BE2C (cell line): ENCODE data around the gene NKX6-1.

Experiments used
- DNase-seq: peaks from one replicate; pipeline ENCODE4 v3.0.0-alpha.2; 2020
- H3K27me3 ChIP-seq: fragments of 250-450 bp; sonication (Bioruptor Pico); 2 replicates; pipeline ENCODE4 v1.5.1; 2020; ENCODE audit warnings: mild to moderate bottlenecking
- H3K36me3 ChIP-seq: fragments of 250-450 bp; sonication (Bioruptor Pico); 2 replicates; pipeline ENCODE4 v1.5.1; 2020; ENCODE audit warnings: mild to moderate bottlenecking
- H3K4me1 ChIP-seq: fragments of 250-450 bp; sonication (Bioruptor Pico); 2 replicates; pipeline ENCODE4 v1.5.1; 2020
- H3K4me3 ChIP-seq: 2 replicates; pipeline ENCODE4 v1.5.1; 2011; ENCODE audit warnings: low read depth, low read length
- H3K9me3 ChIP-seq: fragments of 250-450 bp; sonication (Bioruptor Pico); 2 replicates; pipeline ENCODE4 v1.5.1; 2020
- TF ChIP-seq, protein P1 (sequence below): IDR thresholded peaks from 2 replicates; pipeline ENCODE4 v1.5.1; 2012; ENCODE audit warnings: mild to moderate bottlenecking, low read depth, low read length

The NKX6-1 gene

GRCh38 chr4:84470204-84470785, 28.8 kb downstream of the NKX6-1 start:
- TF ChIP-seq, protein P1, sequence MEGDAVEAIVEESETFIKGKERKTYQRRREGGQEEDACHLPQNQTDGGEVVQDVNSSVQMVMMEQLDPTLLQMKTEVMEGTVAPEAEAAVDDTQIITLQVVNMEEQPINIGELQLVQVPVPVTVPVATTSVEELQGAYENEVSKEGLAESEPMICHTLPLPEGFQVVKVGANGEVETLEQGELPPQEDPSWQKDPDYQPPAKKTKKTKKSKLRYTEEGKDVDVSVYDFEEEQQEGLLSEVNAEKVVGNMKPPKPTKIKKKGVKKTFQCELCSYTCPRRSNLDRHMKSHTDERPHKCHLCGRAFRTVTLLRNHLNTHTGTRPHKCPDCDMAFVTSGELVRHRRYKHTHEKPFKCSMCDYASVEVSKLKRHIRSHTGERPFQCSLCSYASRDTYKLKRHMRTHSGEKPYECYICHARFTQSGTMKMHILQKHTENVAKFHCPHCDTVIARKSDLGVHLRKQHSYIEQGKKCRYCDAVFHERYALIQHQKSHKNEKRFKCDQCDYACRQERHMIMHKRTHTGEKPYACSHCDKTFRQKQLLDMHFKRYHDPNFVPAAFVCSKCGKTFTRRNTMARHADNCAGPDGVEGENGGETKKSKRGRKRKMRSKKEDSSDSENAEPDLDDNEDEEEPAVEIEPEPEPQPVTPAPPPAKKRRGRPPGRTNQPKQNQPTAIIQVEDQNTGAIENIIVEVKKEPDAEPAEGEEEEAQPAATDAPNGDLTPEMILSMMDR = peak; percentile 38
- Histone ChIP-seq H3K4me3 (no peak overlapping the region), H3K36me3 (no peaks in the 10 kb centered on the region), H3K9me3 (no peaks in the 10 kb centered on the region), H3K4me1 (no peaks in the 10 kb centered on the region), H3K27me3 (no peaks in the 10 kb centered on the region)
- no peak for DNase-seq

- no peaks in the 10 kb centered on the region for H3K9me3 ChIP-seq
- no peak for DNase-seq
- H3K4me1 ChIP-seq = no peaks in the 10 kb centered on the region
- H3K4me3 ChIP-seq = no peak overlapping the region
- TF ChIP-seq, protein P1 = no peak
- no peaks in the 10 kb centered on the region for H3K27me3 ChIP-seq
- H3K36me3 ChIP-seq = no peaks in the 10 kb centered on the region
These were observed 31.5 kb downstream of the NKX6-1 start for GRCh38 chr4:84467601-84468000.

DNA sequence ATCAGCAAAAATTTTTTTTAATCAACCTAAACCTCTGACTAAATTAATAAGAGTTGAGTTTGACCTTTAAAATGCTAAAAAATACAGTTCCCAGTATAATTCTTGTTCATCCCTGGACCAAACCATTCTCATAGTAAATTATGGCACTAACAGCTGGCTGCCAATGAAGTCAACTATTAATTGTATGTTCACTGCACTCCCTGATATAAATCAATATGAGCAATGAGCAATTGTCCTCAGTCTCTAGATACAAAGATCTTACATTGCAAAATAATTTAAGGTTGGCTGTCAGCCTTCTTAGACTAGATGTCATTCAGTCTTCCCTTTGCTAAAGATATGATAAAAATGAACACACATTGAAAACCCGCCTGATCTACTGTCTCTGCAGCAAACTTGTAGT, 39.3 kb downstream of the NKX6-1 start:
- DNase-seq = no peak
- no peaks in the 10 kb centered on the region for H3K9me3 ChIP-seq
- no peak overlapping the region for H3K4me3 ChIP-seq
- H3K27me3 ChIP-seq = no peaks in the 10 kb centered on the region
- TF ChIP-seq, protein P1 = no peak
- H3K4me1 ChIP-seq = no peaks in the 10 kb centered on the region
- no peaks in the 10 kb centered on the region for H3K36me3 ChIP-seq

DNA sequence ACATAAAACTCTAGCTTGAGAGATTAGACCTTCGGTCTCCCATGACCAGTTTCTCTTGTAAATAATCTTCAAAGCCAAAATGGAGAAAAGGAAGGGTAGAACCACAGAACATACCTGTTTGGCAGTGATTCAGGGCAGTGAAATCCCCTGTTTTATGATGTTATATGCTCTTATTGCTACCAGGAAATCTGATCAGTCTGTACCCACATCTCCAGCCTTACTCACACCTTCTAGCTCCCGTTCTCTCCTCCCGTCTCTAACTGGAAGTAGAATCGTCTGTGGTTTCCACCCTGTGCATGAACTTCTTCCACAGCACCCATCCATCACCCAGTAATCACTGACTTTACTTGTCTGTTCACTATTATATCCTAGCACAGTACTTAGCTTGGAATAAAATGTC, 42.9 kb downstream of the NKX6-1 start:
- Histone ChIP-seq H3K4me1 (no peaks in the 10 kb centered on the region), H3K9me3 (no peaks in the 10 kb centered on the region), H3K27me3 (no peaks in the 10 kb centered on the region), H3K36me3 (no peaks in the 10 kb centered on the region), H3K4me3 (no peak overlapping the region)
- TF ChIP-seq, protein P1 = no peak
- no peak for DNase-seq

- H3K27me3 ChIP-seq = no peaks in the 10 kb centered on the region
- H3K4me1 ChIP-seq = no peaks in the 10 kb centered on the region
- H3K4me3 ChIP-seq = no peak overlapping the region
- H3K36me3 ChIP-seq = no peaks in the 10 kb centered on the region
- TF ChIP-seq, protein P1 = no peak
- H3K9me3 ChIP-seq = no peaks in the 10 kb centered on the region
- DNase-seq = no peak
These were observed 43.4 kb downstream of the NKX6-1 start for GRCh38 chr4:84455697-84456096.

- no peaks in the 10 kb centered on the region for H3K36me3 ChIP-seq
- no peak for DNase-seq
- H3K9me3 ChIP-seq = no peaks in the 10 kb centered on the region
- TF ChIP-seq, protein P1 = peak; percentile 82
- no peaks in the 10 kb centered on the region for H3K27me3 ChIP-seq
- no peak overlapping the region for H3K4me3 ChIP-seq
- no peaks in the 10 kb centered on the region for H3K4me1 ChIP-seq
These were observed 47.5 kb downstream of the NKX6-1 start for GRCh38 chr4:84451546-84451945.
